IPS DF 19.7 (cell line): Measurements from ENCODE around the gene RNF2.
A peak's percentile ranks its signal among the peaks of the same experiment; 100 is the strongest.
"Not testable (repeated sequence)": the region's sequence is repeated elsewhere in the genome, so short reads cannot be mapped to it uniquely, and the experiment has no call there.

Experiments used
- DNase-seq: peaks from one replicate; pipeline ENCODE4 v3.0.0-alpha.2; 2013; ENCODE audit warnings: low read depth, low spot score

The RNF2 gene

DNA sequence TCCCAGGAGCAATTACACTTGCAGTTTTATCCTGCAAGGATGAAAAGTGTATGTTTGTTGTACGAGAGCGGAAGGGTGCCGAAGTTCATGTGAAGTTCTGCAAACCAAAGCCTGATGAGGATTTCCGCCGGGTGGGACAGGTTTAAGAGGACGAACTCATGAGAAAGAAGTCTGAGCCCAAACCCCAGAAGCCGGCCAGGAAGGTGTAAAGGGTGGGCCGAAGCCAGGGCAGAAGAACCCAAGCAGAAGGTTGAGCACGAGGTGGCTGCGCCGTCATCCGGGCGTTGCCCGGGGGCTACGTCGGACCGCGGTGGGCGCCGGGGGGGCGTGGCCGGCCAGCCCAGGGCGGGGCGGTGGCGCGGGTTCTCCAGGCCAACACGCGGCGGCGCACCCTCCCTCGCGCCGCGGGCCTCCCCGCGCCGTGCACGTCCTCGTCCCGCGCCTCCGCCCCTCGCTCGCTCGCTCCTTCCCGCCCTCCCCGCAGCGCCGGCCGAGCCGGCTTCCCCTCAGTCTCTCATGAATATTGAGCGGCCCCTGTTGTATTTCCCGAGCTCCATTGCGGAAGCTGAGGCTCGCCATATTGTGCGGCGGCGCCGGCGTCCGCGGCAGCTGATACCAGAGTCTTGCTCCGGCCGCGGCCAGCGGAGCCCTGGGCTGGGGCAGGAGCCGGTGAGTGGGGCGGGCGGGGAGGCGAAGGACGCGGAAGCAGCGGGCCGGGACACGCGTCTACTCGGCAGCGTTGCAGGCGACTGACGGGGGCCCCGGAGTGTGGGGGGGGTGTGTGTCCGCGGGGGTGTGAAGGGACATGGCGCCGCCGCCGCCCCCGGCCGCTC is at the start of gene RNF2:
Gene RNF2, plus strand, starts transcription at position 578 of the 833 bp plus-strand sequence. CDS start 41,996 bp downstream, outside the sequence.
- peak; percentile 35 for DNase-seq

DNA sequence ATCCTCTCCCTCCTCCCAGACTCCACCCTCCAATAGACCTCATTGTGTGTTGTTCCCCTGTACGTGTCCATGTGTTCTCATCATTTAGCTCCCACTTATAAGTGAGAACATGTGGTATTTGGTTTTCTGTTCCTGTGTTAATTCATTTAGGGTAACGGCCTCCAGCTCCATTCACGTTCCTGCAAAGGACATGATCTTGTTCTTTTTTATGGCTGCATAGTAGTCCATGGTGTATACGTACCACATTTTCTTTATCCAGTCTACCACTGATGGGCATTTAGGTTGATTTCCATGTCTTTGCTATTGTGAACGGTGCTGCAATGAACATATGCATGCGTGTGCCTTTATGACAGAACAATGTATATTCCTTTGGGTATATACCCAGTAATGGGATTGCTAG is 45.4 kb upstream of the RNF2 start:
- not testable (repeated sequence) for DNase-seq

DNA sequence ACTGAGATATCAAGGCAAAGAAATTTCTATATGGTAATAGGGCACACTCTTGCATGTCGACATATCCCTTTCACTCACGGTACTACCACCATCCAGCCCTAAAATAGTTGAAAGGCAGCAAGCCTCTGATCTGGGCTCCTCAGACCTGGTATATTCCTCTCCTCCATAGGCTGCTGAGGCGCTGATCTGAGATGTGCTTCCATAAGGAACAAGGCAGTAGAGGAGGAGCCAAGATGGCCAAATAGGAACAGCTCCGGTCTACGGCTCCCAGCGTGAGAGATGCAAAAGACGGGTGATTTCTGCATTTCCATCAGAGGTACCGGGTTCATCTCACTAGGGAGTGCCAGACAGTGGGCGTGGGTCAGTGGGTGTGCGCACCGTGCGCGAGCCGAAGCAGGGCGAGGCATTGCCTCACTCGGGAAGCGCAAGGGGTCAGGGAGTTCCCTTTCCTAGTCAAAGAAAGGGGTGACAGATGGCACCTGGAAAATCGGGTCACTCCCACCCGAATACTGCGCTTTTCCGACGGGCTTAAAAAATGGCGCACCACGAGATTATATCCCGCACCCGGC is 44.0 kb upstream of the RNF2 start:
- not testable (repeated sequence) for DNase-seq

DNA sequence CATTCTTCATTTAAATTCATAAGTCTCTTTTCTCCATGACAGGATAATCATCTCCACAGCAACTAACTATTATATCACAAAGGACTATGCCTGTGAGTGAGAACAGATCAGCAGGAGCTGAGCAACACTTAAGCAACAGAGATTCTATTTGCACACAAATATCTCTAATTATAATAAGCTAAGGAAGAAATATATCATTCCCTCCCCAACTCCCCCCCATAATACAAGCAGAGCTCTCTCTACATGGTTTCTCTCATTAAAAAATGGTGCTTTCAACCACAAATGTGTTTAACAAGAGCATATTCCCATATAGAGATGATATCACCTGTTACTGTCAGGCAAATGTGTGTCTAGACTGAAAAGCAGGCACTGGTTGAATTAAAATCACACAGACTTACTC is 36.5 kb upstream of the RNF2 start:
- DNase-seq: no peak

DNA sequence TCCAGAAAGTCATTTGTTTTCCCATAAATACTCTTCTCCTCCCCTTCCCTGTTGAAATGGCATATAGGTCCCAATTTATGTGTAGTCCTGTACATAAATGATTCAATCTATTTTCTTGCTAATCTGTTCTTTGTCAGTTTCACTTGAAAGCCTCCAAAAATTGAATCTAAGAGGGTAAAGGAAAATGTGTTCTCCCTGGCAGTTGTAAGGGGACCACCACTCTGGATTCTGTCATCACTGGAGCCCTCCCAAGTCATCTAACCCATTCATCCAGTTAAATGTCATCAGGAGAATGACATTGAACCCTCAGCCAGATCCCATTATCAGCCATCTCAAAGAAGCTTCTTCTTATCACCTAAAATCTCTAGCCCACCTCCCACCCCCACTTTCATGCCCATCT is 35.0 kb upstream of the RNF2 start:
- DNase-seq: no peak

DNA sequence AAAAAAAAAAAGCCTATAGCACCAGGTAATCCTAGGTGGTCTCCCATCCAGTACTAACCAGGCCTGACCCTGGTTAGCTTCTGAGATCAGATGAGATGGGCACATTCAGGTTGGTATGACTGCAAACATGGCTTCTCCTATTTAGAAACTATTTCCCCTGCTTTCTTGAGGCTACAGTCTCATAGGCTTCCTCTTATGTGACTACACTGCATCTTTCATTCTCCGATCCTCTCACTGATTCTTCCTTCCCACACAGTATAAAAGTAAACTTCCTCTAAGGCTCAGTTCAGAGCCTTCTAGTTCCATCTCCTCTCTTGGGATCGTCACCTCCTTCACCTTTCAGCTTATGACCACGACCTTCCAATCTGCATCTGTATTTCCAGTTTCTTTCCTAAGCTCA is 30.4 kb upstream of the RNF2 start:
- no peak for DNase-seq

DNA sequence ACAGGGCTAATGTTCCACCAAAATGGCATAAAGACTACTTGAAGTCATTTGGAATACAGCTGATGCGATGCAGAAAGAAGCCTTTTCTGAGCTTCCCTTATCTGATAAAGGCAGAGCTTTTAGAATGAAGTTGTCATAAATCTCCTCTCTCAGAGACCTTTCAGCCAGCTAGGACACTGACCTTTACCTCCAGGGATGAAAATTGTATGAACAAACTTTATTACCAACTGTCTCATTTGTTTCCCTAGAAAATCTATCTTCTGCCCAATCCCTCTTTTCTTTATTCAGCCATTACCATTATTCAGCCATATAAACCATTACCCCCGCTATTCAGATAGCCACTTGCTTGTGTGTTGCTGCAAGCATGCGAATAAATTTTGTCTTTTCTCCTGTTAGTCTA is 29.7 kb upstream of the RNF2 start:
- DNase-seq: no peak

DNA sequence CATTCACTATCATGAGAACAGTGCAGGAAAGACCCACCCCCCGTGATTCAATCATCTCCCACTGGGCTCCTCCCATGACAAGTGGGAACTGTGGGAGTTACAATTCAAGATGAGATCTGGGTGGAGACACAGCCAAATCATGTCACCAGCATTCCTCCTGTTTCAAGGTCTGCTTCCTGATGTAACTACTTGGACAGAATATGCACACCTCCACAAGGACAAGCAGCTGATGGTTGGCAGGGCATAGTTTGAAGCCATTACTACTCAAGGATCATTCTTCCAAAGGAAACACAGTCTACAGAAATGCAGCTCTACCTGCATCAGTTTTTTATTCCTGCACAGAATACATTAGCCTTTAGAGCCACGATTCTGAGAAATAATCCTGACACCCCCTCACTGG is 28.5 kb upstream of the RNF2 start:
- no peak for DNase-seq

DNA sequence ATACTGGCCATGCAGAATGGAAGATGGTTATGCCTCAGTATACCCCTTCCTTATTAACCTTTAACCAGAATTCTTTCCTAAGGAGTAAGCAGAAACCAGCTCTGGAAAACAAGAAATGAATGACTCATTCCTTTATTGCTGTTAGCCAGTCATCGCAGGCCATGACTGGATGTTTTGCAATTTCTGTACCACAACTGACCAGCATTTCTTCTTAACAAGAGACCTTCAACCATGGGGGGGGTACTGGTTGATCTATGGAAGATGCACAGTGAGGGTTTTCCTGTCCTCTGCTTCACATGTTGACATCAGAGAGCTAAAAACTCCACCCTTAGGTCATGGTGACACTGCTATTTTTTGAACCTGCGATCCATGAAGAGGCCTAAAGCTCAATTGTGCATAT is 28.0 kb upstream of the RNF2 start:
- no peak for DNase-seq

DNA sequence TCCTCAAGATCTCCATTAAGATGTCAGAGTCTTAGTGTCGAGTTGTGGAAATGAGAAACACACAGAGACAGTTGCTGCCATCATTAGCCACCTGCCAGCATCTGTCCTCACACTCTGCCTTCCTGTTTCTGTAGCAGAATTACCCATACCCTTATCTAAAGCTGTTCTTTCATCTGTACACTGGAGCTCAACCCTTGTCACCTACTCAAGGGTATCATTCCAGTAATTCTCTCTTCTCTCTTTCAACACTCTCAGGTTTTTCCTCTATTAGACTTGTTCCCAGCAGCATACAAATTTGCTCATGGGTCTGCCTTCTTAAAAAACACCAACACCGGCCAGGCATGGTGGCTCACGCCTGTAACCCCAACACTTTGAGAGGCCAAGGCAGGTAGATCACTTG is 27.4 kb upstream of the RNF2 start:
- no peak for DNase-seq

DNA sequence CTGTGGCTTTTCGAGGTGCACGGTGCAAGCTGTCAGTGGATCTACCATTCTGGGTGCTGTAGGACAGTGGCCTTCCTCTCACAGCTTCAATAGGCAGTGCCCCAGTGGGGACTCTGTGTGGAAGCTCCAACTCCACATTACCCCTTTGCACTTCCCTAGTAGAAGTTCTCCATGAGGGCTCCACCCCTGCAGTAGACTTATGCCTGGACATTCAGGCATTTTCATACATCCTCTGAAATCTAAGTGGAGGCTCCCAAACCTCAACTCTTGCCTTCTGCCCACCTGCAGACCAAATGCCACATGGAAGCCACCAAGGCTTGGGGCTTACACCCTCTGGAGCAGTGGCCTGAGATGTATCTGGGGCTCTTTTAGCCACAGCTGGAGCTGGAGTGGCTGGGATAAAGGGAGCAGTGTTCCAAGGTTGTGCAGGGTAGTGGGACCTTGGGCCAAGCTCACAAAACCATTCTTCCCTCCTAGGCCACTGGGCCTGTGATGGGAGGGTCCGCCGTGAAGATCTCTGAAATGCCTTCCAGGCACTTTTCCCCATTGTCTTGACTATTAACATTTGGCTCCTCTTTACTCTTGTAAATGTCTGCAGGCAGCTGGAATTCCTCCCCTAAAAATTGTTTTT is 18.0 kb upstream of the RNF2 start:
- no peak for DNase-seq

DNA sequence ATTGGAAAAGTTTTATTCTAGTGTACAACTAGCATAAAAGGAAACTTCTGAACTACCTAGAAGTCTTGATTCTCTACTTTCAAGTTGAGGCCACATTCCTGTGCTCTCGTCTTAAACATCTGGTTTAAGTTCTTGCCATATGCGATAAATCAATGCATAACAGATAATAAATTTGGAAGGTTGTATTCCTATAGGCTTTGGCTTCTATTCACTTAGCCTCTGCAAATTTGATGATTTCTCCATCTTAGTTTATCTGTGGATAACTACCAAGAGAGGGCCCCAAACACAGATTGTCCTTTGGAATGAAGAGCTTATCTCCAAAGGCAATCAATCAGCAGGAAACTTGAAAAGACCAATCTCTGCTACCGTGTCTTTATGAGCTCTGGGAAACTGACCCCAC is 11.7 kb upstream of the RNF2 start:
- no peak for DNase-seq

DNA sequence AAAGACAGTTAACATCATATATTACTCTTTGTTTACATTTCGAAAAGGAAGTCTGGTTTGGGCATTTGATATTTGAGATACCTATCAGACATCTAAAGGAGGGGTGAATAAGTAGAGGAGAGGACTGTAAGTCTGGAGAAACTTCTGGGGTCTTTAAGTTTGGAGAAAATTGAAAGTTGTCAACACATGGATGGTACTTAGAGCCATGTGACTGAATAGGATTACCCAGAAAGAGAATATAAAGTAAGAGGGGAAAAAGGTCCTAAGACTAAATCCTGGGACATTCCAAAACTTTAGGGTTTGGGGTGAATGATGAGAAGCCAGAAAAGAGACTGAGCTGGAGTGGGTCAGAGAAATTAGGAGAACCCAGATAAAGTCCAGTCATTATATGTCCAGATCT is 10.1 kb upstream of the RNF2 start:
- no peak for DNase-seq

DNA sequence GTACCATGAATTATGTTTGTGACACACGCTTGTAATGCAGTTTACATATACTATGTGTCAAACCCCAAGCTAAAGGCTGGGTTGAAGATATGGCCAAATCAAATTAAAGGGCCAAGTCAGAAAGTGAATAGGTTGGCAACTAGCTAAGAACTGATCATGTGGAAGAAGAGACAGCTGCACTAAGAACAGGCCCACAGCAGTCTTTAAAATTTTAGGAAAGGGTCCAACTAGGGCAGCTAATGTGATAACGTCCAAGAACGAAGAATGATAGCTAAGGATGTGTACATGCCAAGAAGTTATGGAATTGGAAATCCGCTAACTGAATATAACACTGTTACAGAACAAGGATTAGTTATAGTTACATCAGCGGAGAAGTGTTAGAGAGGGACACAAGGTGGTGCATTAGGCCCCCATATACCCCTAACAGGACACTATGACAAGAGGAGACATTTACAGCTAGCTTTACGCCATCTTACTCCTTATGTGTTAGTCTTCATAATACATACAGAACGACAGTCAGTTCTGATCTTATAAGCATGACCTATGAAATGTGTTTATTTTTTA is 6.5 kb upstream of the RNF2 start:
- no peak for DNase-seq

DNA sequence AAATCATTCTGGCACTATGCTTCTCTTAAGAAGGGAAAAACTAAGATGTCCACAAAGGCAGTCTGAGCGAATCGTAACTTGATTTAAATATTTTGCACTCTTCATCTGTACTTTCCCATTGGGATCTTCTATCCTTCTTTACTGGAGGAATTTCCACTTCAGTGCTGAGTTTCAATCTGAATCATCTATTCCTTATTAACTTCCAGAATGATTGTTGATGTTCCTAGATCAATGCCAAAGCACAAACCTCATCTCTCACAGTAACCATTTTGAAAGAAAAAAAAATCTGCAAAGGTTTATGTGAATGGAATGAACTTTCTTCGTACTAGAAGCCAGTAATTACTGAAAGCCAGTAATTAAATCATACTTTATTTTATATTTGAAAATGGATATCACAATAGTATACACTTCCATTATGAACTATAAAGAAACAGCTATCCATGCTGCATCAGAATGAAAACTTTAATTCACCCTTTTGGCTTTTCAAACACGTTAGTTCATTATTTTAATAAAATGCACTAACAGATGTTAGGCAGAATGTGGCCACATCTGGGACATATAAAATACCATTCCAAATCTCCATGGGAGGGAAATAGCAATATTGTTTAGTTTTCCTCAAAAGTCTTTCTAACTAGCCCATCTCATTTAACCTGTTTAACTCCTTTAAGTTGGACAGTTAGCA is 5.5 kb upstream of the RNF2 start:
- no peak for DNase-seq

DNA sequence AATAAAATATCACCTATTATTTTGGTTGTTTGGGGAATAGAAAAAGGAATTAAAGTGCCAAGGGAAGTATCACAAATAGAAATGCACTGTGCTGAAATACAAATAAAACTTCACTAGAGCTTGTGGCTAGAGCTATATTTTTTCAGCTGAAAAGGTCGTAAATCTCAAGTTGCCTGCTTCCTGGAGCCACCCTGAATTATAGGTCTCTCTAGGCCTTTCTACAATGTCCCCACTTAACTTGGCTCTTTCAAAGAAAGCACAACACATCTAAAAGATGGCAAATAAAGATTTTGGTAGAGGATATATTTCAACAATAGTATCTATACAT is 5.0 kb upstream of the RNF2 start:
- no peak for DNase-seq

DNA sequence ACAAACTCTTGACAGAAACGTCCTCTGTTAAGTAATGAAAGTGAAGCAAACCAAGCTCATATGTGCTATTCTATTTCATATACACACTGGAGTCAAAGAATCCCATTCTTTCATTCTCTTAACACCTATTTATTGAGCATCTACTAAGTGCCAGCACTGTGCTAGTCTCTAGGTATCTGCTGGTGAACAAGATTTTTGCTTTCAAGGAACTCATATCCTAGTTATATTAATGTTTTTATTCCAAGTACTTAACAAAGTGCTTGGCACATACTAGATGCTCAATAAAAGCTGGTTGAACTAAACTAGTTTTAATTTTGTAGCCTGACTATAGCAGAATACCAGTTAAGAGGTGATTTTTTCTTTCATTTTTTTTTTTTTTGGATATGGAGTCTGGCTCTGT is 3.6 kb upstream of the RNF2 start:
- no peak for DNase-seq

DNA sequence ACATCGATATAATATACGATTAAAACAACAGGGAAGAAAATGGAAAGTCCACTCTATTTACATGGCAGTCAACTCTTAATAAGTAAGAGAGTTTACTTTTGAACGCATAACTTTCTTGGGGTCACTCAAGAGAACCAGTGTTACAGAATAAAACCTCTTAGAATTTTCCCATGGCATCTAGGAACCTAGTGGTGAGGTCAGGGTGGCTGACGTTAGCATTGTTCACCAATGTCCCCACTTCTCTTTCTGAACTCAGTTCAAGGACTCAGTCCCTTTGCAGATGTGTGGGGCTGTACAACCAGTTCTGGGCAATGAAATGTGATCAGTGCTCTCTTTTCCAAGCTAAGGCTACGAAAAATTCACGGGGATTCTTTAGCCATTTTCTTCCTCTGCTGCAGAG is 2.6 kb upstream of the RNF2 start:
- no peak for DNase-seq

DNA sequence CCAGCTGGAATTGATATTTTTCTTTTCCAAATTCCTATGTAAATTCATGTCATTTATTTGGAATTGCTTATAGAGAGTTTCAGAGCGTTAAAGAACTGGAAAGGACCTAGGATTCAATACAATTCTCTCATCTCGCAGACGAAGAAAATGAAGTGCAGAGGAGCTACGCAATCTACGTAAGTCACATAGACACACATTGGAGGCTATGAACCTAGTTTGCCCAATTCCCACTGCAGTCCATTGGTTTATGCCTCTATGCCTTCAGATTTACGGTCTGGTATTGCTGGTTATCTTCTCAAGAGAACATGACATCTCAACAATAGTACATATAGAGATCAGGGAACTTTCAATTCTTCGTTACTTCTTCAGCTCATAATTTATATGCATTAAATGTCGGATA is 971 bp upstream of the RNF2 start:
- DNase-seq: no peak

DNA sequence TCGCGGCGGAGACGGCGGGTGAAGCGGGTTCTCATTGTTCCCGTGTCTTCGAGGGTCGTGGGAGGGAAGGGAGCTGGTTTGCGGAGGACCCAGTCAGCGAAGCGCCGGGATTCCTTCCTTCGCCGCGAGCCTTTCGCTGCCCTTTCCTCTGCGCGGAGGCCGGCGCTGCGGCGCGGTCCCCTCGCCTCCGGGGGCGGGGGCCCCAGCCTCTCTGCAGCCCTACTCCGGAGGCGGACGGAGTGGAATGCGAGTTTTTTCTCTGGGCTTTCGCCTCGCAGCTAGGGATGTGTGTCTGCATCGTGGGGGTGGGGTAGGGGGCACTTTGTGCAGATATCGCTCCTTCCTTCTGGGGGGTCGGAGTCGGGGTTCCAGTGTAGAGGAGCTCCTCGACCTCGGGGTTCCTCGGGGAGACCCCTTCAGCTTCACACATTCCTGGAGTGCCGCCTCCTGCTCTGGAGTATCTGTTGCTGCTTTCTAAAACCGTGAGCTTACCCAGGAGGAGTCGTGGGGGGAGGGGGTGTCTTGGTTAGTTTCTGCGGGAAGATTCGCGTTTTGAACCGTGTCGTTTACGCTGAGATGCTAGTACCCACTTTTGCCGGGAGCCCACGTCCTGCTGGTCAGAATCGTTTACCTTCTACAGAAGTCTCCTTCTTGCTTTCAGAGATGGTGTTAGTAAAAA is 595 bp downstream of the RNF2 start:
- DNase-seq: peak; percentile 17

DNA sequence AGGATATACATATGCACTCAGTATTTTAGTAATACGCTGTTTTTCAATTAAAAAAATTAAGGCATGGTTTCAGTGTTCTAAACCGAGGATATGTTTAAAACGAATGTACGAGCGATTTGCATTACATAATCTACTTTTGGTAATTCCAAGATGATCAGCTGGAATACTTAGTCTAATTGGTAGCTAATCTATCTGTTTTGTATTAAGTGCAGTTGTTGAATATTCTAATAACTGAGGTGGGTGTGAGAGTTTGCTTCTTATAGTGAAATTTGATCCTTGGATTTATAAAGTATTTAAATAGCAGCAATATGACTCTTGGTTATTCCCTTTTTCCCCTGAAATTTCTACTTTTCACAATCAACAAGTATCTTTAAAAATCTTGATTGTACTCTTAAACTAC is 1.3 kb downstream of the RNF2 start:
- no peak for DNase-seq

DNA sequence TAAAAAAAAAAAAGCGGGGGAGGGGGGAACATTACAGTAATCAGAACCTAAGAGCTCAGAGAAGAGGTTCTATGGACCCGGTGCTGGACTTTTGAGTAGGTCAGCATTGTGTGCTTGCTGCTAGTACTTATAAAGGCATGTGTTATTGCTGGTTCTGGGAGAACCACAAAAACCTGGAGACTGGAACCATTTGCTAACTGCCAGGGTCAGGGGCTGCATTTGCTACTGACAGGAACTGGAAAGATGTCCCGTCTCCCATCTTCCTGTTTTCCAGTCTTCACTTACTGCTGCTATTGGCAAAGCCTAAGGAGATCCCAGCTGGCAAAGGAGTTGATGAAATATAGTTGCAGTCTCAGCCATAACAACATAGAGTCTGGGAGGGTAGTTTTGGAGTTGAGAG is 4.3 kb downstream of the RNF2 start:
- no peak for DNase-seq
